COR-L47 (cell line): ENCODE data around the gene GALNT1.

Experiments
- DNase-seq: peaks from one replicate; lab custom pipeline; 2025; lab: John Stamatoyannopoulos, UW

The GALNT1 gene

DNA sequence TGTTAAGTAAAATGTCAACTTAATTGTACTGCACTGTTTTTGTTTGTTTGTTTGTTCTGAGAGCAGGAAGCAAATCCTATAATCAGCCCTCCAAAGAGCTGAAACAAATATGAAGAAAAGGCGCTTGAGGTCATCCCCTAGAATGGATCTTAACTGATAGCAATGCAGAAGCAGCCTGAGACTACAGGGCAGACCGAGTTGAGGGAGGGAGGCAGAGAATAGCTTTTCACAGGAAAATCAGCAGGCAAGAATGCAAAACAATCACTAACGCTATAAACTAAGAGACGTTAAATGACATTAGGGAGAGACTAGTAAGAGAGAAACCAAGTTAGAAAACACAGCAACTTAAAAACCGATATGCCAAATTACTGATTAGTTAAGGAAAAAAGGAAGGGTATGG is 37.2 kb downstream of the GALNT1 start:
- DNase-seq = no peak

DNA sequence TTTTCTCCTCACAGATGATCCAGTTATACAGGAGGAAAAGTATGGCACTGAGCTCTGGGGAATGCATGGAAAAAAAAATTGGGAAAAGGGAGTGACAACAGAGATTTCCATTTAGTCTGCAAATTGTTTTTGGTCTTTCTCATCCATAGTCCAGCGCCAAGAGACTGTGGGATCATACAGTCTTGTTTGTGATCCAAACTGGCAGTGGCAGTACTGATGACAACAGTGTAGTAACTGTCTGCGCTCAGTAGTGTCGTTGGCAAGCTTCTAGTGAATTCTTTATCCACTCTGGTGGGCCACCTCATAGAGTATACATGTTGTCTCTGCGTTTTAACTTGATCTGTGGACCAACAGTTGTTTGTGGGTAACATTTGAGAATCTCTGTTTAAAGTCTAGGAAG is 37.9 kb downstream of the GALNT1 start:
- no peak for DNase-seq

DNA sequence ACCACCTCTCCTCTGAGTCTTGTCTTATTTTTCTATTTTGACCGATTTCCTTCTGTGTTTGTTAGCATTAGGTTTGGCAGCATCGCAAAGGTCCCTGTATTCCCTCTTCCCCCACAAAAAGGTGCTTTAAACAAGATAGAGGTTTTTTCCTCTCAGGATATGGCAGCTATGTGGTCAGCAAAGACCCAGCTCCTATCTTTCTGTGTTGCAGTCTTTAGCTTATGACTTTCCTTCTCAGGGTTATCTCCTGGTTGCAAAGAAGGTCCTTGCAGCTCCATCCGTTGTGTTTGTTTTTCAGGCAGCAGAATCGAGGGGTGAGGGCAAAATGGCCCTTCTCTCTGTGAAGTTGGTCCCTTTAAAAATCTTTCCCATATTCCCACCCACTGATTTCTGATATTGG is 38.4 kb downstream of the GALNT1 start:
- DNase-seq = no peak

DNA sequence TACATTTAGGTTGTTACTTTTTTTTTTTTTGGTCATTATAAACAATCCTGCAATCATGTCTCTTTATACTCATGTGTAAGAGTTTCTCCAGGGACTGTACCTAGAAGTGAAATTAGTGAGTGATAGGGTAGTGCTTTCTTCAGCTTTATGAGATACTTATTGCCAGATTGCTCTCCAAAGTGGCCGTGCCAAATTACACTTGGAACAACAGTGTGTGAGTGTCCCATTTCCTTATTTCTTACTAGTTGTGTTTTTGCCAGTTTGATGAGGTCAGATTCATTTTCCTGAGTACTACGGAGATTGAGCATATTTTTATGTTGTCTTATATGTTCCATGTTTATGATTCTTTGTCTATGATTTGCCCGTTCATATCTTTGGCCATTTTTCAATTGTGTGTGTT is 39.2 kb downstream of the GALNT1 start:
- no peak for DNase-seq

DNA sequence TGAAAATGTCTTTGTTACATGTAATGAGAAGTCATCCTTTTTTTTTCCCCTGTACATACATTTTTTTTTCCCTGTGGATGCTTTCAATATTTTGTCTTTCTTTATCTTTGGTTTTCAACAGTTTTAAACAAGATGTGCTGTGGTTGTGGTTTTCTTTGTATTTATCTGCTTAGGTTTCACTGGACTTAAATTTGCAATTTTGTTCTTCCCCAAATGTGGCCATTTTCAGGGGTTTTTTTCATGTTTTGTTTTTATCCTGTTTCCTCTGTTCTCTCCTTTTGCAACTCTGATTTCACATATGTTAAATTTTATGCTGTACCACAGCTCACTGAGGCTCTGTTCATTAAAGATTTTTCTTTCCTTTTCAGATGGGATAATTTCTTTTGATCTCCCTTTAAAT is 41.7 kb downstream of the GALNT1 start:
- DNase-seq = no peak

DNA sequence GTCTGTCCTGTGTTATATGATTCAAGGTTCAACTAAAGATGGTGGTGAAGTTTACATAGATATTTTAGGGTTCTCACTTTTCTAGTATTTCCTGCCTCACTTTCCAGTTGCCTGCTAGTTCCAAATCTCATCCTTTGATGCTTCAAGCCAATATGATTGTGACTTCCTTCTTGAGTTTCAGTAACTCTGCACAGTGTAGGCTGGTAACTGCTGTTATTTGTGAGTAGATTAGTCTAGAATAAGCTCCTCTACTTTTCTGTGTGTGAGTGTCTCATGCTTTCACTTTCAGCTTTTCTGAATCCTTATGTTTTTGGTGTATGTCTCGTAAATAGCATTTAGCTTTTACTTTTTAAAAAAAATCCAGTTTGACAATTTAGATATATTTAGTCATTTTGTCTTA is 42.6 kb downstream of the GALNT1 start:
- DNase-seq = no peak

DNA sequence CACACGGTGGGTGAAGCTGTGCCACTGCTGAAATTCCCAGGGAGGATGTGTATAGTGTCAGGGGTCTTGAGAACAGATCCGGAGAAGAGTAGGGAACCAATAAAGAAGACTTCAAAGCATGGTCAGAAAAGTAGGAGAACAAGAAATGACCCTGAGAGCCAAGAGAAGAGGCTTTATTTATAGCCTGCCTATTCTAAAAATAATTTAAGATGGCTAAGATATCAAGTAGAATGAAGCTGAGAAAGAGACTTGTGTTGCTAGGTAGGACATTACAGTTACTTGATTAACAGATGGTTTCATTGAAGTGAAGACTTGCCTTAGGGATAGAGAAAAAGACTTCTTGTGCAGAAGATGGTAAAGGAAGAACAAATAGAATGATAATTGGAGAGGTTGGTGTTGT is 43.7 kb downstream of the GALNT1 start:
- no peak for DNase-seq

DNA sequence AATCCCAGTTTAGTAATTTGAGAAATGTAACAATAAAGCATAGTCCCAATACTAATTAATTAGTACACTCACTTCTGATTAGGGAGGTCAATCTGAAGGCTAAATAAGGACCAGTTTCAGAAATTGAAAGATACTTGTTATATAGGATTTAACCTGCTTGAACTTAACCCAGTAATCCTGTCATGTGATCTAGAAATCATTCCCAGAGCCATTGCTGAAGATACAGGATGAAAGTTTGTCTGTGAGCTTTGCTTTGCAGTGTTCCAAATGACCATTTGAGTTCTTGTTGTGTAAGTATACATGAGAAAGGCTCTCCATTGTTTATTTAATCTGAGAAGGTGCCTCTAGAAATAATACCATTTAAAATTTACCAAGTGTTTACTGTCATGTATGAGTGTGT is 52.2 kb downstream of the GALNT1 start:
- DNase-seq = no peak

DNA sequence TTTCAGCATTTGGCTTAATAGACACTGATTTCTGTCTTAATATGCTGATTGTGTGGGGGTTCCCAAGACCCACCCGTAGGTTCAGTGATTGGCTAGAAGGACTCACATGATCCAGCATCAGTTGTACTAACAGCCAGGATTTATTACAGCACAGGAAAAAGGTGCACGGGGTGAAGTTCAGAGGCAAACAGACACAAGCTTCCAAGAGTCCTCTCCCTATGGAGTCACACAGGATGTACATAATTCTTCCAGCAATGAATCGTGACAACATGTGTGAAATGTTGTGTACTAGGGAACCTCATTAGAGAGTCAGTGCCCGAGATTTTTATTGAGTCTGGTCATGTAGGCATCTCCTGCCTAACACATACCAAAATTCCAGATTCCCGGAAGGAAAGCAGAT is 52.8 kb downstream of the GALNT1 start:
- no peak for DNase-seq

DNA sequence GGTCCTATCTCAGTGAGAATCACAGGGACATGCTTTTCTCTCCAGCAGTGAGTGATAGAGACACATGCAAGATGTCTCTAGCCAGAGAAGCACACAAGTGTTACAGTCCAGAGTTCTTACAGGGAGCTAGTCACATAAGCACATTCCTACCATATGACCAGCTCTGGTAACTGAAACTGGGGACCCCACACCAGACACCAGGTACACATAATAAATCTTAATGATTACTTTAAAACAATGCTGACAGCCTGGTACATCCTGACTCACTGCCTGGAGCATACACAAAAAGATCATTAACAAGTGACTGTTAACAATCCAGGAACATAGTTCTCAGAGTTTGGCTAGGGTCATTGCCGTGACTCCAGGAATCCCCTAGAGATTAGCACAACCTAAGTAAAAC is 53.6 kb downstream of the GALNT1 start:
- DNase-seq = no peak

DNA sequence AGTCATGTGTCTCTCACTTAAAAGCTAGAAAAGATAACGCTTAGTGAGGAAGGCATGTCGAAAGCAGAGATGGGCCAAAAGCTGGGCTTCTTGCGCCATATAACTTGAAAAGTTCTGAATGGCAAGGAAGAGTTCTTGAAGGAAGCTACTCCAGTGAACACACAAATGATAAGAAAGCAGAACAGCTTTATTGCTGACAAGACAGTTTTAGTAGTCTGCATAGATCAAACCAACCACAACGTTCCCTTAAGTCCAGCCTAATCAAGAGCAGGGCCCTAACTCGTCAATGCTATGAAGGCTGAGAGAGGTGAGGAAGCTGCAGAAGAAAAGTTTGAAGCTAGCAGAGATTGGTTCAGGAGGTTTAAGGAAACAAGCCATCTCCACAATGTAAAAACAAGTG is 55.7 kb downstream of the GALNT1 start:
- DNase-seq = no peak

DNA sequence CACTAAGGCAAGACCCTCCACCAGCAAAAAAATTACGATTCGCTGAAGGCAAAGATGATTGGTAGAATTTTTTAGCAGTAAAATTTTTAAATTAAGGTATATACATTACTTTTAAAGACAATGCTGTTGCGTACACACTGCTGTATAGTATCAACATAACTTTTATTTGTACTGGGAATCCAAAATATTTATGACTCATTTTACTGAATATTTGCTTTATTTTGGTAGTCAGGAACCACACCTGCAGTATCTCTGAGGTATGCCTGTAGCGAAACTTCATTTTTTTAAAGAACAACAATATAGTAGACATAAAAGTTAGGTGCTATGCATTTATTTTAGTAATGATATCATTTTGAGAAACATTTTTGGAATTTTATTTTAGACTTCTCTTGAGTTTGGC is 57.8 kb downstream of the GALNT1 start:
- DNase-seq = no peak

DNA sequence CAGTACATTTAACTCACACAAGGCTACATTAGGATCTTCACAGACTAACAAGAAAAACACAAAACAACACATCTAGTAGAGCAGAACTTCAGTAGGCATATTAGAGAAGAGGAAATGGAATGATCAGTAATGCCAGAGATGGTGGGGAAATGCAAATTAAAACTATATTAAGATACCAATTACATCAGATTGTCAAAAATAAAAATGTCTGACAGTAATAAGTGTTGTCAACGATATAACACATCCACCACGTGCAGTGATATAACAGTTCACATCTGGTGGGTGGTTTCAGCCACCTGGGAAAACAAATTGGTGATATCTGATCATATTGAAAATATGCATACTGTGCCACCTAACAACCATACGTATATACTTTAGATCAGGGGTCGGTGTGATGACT is 59.9 kb downstream of the GALNT1 start:
- no peak for DNase-seq

DNA sequence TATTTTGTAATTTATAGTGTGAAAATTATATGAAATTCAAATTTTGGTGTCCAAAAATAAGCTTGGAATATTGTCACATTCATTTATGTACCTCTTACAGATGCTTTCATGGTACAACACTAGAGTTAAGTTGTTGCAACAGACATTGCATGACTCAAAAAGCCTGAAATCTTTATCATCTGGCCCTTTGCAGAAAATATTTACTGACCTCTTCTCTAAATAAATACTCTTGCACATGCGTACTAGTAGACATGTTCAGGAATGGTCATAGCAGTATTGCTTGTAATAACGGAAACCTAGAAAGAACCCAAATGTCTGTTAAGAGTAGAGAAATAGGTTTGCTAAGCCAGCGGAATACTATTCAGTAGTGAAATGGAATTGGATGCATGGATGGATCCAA is 60.4 kb downstream of the GALNT1 start:
- no peak for DNase-seq

DNA sequence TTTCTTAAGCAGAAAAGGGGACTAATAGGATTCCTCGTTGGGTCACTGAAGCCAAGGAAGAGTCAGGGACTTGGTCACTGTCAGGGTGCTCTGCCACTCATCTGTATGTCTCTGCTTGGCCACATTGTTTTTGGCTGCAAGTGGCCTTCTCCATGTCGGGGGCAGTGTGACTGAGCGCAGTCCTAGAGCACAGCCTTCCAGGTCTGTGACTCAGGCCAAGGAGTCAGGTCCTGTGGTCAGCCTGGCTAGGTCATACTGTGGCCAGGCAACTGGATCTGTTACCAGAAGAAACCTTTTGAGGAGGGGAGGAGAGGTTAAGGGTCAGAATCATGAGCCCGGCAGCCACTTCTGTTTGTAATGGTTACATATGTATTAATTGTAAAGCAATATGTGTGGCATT is 61.3 kb downstream of the GALNT1 start:
- DNase-seq = no peak

DNA sequence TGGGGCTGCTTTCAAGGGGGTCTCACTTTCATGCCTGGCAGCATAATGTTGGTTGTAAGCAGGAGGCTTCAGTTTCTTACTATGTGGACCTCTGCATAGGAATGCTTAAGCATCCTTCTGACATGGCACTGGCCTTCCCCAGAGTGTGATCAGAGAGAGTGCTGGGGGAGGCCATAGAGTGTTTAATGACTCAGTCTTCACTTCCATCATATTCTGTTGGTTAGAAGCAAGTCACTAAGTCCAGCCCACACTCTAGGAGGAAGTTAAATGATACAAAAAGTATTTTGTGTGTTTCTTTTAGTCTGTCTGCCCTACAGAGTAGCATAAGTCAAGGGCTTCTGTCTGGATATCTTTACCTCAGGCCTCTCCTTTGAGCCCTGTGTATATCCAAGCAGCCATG is 64.9 kb downstream of the GALNT1 start:
- no peak for DNase-seq

DNA sequence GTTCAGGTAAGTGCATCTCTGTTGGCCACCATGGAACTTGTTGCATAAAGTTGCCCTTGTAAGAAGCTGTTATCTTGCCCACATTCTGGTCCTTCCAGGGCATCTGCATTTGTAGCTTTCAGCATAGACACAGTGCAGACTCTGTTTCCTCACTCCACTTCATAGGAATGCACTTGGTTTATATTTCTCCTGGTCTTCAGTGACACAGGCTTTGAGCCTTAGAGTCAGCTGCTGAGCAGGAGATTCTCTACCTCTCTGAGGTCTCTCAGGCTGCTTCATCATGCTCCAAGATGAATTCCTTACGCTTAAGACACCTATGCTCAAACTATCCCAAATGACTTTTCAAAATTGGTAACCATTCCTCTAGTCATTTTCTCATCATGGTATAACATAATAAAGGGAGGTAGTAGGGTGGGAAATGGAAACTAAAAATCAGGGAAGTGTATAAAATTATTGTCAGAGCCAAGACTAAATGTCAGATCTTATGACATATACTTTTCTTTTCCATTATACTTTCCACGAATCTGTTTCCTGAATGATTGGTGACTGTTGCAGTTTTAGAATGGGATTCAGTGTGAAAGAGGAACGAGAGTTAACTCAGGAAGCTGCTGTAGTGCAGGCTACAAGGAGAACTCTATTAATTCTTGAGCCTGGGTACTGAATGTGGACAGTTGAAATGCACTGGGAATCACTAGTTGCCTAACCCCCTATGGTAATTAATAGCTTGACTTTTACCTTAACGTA is 72.0 kb downstream of the GALNT1 start:
- DNase-seq = no peak

DNA sequence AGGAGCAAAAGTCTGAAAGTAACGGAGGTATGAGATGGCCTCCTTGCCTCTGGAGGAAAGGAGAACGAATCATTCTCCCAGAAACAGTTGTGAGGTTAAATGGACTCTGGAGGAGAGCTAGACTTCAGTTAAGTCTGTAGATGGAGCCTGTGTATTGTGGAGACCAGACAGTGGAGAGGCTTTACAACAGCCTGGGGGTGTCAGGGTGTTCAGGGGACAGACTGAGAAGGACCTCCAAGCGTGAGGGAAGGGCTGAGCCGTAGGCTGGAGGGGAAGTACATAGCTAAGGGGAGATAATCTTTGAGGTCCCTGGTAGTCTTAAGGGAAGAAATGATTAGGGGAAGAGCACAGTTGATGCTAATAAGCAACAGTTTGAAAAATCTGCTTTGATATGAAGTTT is 76.6 kb downstream of the GALNT1 start:
- DNase-seq = no peak

DNA sequence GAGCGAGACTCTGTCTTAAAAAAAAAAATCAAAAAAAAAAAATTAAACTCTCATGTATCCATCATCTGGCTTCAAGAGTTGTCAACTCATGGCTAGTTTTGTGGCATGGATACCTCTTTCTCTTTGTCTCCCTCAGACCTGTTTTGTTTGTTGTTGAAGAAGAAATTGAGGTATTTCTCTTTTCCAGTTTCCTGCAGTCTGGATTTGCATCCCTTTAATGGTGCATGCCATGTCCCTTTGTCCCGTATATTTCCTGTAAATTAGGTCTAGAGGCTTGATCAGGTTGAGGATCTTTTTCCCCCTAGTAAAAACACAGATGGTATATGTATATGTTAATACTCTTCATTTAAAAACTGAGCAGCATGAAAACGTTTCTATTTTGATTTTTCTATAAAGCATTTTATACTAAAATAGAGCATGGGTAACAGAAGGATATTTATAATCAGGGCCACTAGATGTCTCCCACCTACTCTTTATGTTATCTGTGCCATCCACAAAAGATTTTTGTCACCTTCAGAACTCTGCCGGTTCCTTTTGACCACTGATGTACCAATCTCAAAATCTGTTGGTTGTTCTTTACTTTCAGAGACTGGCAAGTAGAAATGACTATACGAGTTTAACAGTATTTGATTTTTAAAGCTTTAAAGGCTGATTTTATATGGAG is 80.1 kb downstream of the GALNT1 start:
- DNase-seq = peak; percentile 8

DNA sequence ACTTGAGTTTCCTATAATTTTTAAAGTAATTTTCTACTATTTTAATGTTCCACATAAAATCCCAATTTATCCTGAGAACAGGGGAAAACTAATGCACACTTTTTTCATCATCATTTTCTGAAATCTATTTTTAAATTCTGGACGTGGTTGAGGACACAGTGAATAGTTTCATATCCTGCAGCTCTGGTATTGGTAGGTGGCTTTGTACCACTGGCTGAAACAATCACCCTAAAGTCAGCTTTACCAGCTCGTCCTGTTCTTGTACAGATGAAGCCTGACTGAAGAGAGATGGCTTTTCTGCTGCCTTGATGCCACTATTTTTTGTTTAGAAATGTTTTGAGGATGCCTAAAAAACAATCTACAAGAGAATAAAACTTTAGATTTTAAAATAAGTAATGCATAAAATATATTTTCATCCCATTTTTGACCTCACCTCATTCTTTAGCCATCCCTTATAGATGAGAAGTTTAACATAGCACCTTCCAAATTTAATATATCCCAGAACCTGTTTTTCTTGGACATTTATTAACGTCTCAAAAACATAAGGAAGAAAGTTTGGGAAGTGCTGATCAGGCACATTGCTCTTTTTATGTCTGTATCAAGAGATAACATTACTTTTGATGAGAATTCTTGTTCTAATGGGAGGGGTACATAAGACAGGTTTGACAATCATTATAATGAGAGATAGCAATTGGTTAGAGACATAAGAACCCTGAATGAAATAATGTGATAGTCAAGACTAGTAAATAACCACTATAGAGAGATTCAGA is 80.9 kb downstream of the GALNT1 start:
- no peak for DNase-seq

DNA sequence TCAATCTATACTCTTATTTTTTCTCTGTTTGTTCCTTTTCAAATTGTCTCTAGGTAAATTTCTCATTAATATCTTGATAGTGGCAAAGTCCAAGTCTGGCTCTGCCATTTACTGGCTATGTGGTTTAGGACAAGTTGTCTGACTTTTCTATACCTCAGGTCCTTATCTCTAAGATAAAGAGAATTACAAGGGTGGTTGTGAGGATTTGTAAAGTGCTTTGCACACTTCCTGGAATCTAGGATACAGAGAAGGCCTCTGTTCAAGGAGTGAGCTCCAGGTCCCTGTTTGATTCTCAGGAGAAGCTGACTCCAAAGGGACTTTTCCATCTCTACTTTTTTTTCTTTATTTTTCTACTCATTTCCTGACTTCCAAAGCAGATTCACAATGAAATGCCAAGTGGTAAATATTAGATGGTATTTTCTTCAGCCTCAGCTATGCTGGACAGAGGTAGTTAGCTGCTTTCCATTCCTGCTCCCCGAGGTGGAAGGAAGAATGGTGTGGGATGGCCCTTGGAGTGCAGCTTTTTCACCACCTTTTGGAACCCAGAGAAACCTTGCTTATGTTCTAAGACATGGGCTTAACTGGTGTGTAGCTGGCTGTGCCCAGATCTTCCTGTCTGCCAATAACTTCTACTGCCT is 90.5 kb downstream of the GALNT1 start:
- DNase-seq = no peak

DNA sequence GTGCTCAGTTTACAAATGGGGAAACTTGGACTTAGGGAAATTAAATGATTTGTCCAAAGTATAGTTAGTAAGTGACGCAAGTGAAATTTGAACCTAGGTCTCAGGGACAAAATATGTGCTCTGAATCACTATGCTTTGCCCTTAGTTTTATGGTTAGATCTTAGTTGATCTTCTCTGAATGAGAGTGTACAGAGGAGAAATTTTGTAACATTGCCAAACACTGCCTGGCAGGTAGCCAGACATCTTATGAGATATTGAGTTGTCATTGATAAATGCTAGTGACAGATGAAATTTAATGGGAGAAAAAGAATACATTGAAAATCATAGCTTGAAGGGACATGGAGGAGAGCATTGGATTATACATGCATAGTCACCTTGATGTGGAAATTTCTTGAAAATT is 91.4 kb downstream of the GALNT1 start:
- peak; percentile 8 for DNase-seq

DNA sequence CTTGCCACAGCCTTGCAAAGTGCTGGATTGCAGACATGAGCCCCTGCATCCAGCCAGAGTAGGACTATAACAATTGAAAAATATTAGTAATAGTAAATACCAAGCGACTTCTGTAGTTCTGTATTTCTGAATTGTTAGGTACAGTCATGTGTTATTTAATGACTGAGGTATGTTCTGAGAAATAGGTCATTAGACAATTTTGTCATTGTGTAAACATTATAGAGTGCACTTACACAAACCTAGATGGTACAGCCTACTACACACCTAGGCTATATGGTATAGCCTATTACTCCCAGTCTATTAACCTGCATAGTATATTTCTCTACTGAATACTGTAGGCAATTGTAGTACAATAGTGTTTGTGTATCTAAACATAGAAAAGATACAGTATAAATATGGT is 92.1 kb downstream of the GALNT1 start:
- DNase-seq = no peak
